Hepatocyte (in vitro differentiated cells): ENCODE data around the gene TRAM2. TPM values are rescaled to one million over a fixed set of nuclear protein-coding genes. Genes with fewer than 3 reads are reported as not detected.
A peak's percentile ranks its signal among the peaks of the same experiment; 100 is the strongest.

ENCODE experiments used
- DNase-seq: peaks from one replicate; pipeline ENCODE4 v3.0.0-alpha.2; 2016; ENCODE audit warnings: low spot score
- H2AFZ ChIP-seq: fragments of 200-600 bp; sonication (generic); 2 replicates; pipeline ENCODE4 v1.6.0; 2016; ENCODE audit warnings: antibody characterized with exemption, mild to moderate bottlenecking
- H3K27ac ChIP-seq: fragments of 200-600 bp; sonication (generic); 2 replicates; pipeline ENCODE4 v1.5.1; 2016; ENCODE audit warnings: mild to moderate bottlenecking
- H3K27me3 ChIP-seq: fragments of 200-600 bp; sonication (generic); 2 replicates; pipeline ENCODE4 v1.6.1; 2016
- H3K36me3 ChIP-seq: fragments of 200-600 bp; sonication (generic); replicated peaks from 2 replicates; pipeline ENCODE4 v1.5.1; 2016; ENCODE audit warnings: low read depth; ENCODE audit not compliant: insufficient read depth
- H3K4me1 ChIP-seq: fragments of 200-600 bp; sonication (generic); 2 replicates; pipeline ENCODE4 v1.5.1; 2016; ENCODE audit warnings: mild to moderate bottlenecking, moderate library complexity; ENCODE audit not compliant: insufficient read depth
- H3K4me2 ChIP-seq: fragments of 200-600 bp; sonication (generic); 2 replicates; pipeline ENCODE4 v1.6.0; 2016
- H3K4me3 ChIP-seq: fragments of 200-600 bp; sonication (generic); 2 replicates; pipeline ENCODE4 v1.5.1; 2016; ENCODE audit warnings: mild to moderate bottlenecking
- H3K79me2 ChIP-seq: fragments of 200-600 bp; sonication (generic); 2 replicates; pipeline ENCODE4 v1.6.0; 2017; ENCODE audit warnings: mild to moderate bottlenecking
- H3K9me2 ChIP-seq: fragments of 200-600 bp; sonication (generic); replicated peaks from 2 replicates; pipeline ENCODE4 v1.6.0; 2017; ENCODE audit warnings: mild to moderate bottlenecking; ENCODE audit not compliant: insufficient read depth
- H3K9me3 ChIP-seq: fragments of 200-600 bp; sonication (generic); 2 replicates; pipeline ENCODE4 v1.5.1; 2016; ENCODE audit warnings: low read depth, mild to moderate bottlenecking
- H4K20me1 ChIP-seq: fragments of 200-600 bp; sonication (generic); 2 replicates; pipeline ENCODE4 v1.6.0; 2016; ENCODE audit warnings: mild to moderate bottlenecking; ENCODE audit not compliant: insufficient read depth, poor library complexity, severe bottlenecking
- EZH2 ChIP-seq: fragments of 200-600 bp; sonication (generic); IDR thresholded peaks from 2 replicates; pipeline ENCODE4 v1.6.1; 2016; ENCODE audit warnings: antibody characterized with exemption, mild to moderate bottlenecking, borderline replicate concordance
- EZH2phosphoT487 ChIP-seq: fragments of 200-600 bp; sonication (generic); IDR thresholded peaks from one replicate; pipeline ENCODE4 v1.6.1; 2018; ENCODE audit warnings: antibody characterized with exemption, mild to moderate bottlenecking, low read depth, moderate library complexity; ENCODE audit not compliant: unreplicated experiment, severe bottlenecking
- WGBS: methylation state at CpG from one replicate; pipeline ENCODE4 v1.1.6; 2016; ENCODE audit warnings: low lambda C conversion rate; ENCODE audit errors: missing lambda C conversion rate; 5-methylcytosine and 5-hydroxymethylcytosine counted together
- polyA plus RNA-seq: library from polyadenylated mRNA; unstranded; fragments of >200 nt; fragmentation: Nextera tagmentation; extraction: Ambion mirVana; gene quantifications from 2 replicates; pipeline ENCODE4 v1.2.1, GENCODE V29; 2016
- total RNA-seq: library from RNA; depleted of rRNA; stranded (reverse); fragments of >200 nt; gene quantifications from 2 replicates; pipeline ENCODE4 v1.2.3, GENCODE V29; 2014
- TF ChIP-seq, protein P1 (sequence below): fragments of 200-600 bp; sonication (generic); IDR thresholded peaks from 2 replicates; pipeline ENCODE4 v1.5.1; 2016; ENCODE audit warnings: antibody characterized with exemption, mild to moderate bottlenecking; ENCODE audit not compliant: poor library complexity

The TRAM2 gene
- total and polyA plus RNA-seq, 2 experiments from 2014 or later, result 29.6 to 47.6 TPM

- H3K9me3 ChIP-seq, result no peaks in the 10 kb centered on the region
- peaks cover 39% of the 10 kb centered on the region for H3K79me2 ChIP-seq
- H3K4me3 ChIP-seq, result no peak overlapping the region
- DNase-seq, result no peak
- WGBS, result 100% methylated on average over 3 of the region's 3 CpGs
- H4K20me1 ChIP-seq, result no peaks in the 10 kb centered on the region
- H3K4me1 ChIP-seq, result peaks cover 44% of the 10 kb centered on the region
- no peak overlapping the region for H2AFZ ChIP-seq
- no peaks in the 10 kb centered on the region for H3K27me3 ChIP-seq
- H3K9me2 ChIP-seq, result no peaks in the 10 kb centered on the region
- TF ChIP-seq, protein P1, sequence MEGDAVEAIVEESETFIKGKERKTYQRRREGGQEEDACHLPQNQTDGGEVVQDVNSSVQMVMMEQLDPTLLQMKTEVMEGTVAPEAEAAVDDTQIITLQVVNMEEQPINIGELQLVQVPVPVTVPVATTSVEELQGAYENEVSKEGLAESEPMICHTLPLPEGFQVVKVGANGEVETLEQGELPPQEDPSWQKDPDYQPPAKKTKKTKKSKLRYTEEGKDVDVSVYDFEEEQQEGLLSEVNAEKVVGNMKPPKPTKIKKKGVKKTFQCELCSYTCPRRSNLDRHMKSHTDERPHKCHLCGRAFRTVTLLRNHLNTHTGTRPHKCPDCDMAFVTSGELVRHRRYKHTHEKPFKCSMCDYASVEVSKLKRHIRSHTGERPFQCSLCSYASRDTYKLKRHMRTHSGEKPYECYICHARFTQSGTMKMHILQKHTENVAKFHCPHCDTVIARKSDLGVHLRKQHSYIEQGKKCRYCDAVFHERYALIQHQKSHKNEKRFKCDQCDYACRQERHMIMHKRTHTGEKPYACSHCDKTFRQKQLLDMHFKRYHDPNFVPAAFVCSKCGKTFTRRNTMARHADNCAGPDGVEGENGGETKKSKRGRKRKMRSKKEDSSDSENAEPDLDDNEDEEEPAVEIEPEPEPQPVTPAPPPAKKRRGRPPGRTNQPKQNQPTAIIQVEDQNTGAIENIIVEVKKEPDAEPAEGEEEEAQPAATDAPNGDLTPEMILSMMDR, result no peak
- no peak for TF ChIP-seq EZH2
- TF ChIP-seq EZH2phosphoT487, result no peak
- peaks cover 4% of the 10 kb centered on the region for H3K36me3 ChIP-seq
- no peak overlapping the region for H3K4me2 ChIP-seq
- peak overlapping the region; percentile 95 for H3K27ac ChIP-seq
Measured at GRCh38 chr6:52516943-52517342, 59.9 kb downstream of the TRAM2 start.

DNA sequence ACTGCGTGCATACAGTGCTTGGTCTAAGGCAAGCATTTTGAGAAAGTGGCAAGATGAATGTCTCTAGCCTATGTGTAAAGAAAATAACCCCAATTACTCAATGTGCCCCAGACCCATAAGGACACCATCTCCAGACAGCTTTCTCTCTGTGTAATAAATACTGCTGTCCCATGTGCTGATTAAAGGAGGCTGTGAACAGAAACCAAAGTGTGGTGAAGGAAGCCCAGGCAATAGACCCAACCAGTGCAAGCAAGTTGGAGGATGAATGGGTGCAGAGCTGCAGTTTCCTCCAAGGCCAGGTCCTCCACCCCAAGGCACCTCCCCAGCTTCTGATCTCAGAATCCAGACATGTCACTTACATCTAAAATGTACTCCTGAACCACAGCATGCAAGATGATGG lies 60.6 kb downstream of the TRAM2 start:
- 96% methylated on average over 1 of the region's 1 CpG for WGBS
- Histone ChIP-seq H3K4me2 (no peak overlapping the region), H3K4me3 (no peak overlapping the region), H3K4me1 (peaks cover 46% of the 10 kb centered on the region), H3K79me2 (peaks cover 36% of the 10 kb centered on the region), H2AFZ (no peak overlapping the region), H3K9me3 (no peaks in the 10 kb centered on the region), H4K20me1 (no peaks in the 10 kb centered on the region), H3K27me3 (no peaks in the 10 kb centered on the region), H3K9me2 (no peaks in the 10 kb centered on the region), H3K27ac (peak overlapping the region; percentile 83), H3K36me3 (peaks cover 4% of the 10 kb centered on the region)
- TF ChIP-seq, protein P1, result no peak
- no peak for TF ChIP-seq EZH2phosphoT487
- DNase-seq, result no peak

- Histone ChIP-seq H3K9me2 (no peaks in the 10 kb centered on the region), H3K4me2 (no peak overlapping the region), H3K4me1 (peaks cover 46% of the 10 kb centered on the region), H3K27ac (peak overlapping the region; percentile 83), H3K27me3 (no peaks in the 10 kb centered on the region), H2AFZ (no peak overlapping the region), H3K9me3 (no peaks in the 10 kb centered on the region), H3K36me3 (peaks cover 4% of the 10 kb centered on the region), H3K79me2 (peaks cover 27% of the 10 kb centered on the region), H3K4me3 (no peak overlapping the region), H4K20me1 (no peaks in the 10 kb centered on the region)
- no peak for TF ChIP-seq EZH2phosphoT487
- TF ChIP-seq EZH2, result no peak
- TF ChIP-seq, protein P1, result no peak
- 25% methylated on average over 2 of the region's 2 CpGs for WGBS
- DNase-seq, result no peak
Measured at GRCh38 chr6:52515219-52515960, 61.5 kb downstream of the TRAM2 start.
